PC-3 (cell line): ENCODE data around the gene DYNLL1. TPM values are rescaled to one million over a fixed set of nuclear protein-coding genes. Genes with fewer than 3 reads are reported as not detected.
"Not testable (repeated sequence)": the region's sequence is repeated elsewhere in the genome, so short reads cannot be mapped to it uniquely, and the experiment has no call there.

ENCODE experiments used
- ATAC-seq: fragments of 200-7000 bp; cut with Tn5 transposase; 2 replicates; pipeline ENCODE4 v1.9.1; 2020; ENCODE audit warnings: mild to moderate bottlenecking, moderate library complexity
- BruUV-seq: library from RNA; stranded (reverse); fragments of 400-500 nt; replicated peaks from 2 replicates; lab custom pipeline; 2021; lab: Mats Ljungman, UMichigan
- CTCF ChIA-PET: fragments of 300-600 bp; sonication (Branson Sonifier 250); formaldehyde crosslinking; loops from one replicate; lab custom pipeline; 2022; ENCODE audit warnings: antibody characterized with exemption; lab: Charles Lee
- POLR2A ChIA-PET: fragments of 300-600 bp; sonication (Branson Sonifier 250); formaldehyde crosslinking; loops from one replicate; lab custom pipeline; 2022; ENCODE audit warnings: antibody characterized with exemption; ENCODE audit not compliant: unreplicated experiment; lab: Charles Lee
- DNase-seq: peaks from one replicate; pipeline ENCODE4 v3.0.0-alpha.2; 2015
- H2AFZ ChIP-seq: fragments of 300-600 bp; sonication (generic); 2 replicates; pipeline ENCODE4 v1.6.0; 2016; ENCODE audit warnings: antibody characterized with exemption, low read length
- H3F3A ChIP-seq: fragments of 300-600 bp; sonication (generic); one replicate; pipeline ENCODE4 v1.6.0; 2017; ENCODE audit warnings: antibody characterized with exemption, low read length, control low read depth, mild to moderate bottlenecking; ENCODE audit not compliant: unreplicated experiment
- H3K27ac ChIP-seq: fragments of 300-600 bp; sonication (generic); 2 replicates; pipeline ENCODE4 v1.5.1; 2016; ENCODE audit warnings: mild to moderate bottlenecking, low read length
- H3K27me3 ChIP-seq: fragments of 300-600 bp; sonication (generic); 2 replicates; pipeline ENCODE4 v1.6.1; 2016; ENCODE audit warnings: low read length, mixed read lengths
- H3K36me3 ChIP-seq: fragments of 300-600 bp; sonication (generic); 2 replicates; pipeline ENCODE4 v1.6.1; 2016; ENCODE audit warnings: low read depth, mixed run types, low read length, mixed read lengths
- H3K4me1 ChIP-seq: fragments of 300-600 bp; sonication (generic); 2 replicates; pipeline ENCODE4 v1.5.1; 2016; ENCODE audit warnings: low read length; ENCODE audit not compliant: insufficient read depth
- H3K4me2 ChIP-seq: fragments of 300-600 bp; sonication (generic); 2 replicates; pipeline ENCODE4 v1.6.0; 2016; ENCODE audit warnings: low read length
- H3K4me3 ChIP-seq: fragments of 300-600 bp; sonication (generic); 2 replicates; pipeline ENCODE4 v1.5.1; 2016; ENCODE audit warnings: mild to moderate bottlenecking, low read length, mixed read lengths
- H3K79me2 ChIP-seq: fragments of 300-600 bp; sonication (generic); 2 replicates; pipeline ENCODE4 v1.6.1; 2017; ENCODE audit warnings: low read length, mixed read lengths
- H3K9ac ChIP-seq: fragments of 300-600 bp; sonication (generic); 2 replicates; pipeline ENCODE4 v1.6.0; 2016; ENCODE audit warnings: mild to moderate bottlenecking, low read length
- H3K9me2 ChIP-seq: fragments of 300-600 bp; sonication (generic); replicated peaks from 2 replicates; pipeline ENCODE4 v1.6.1; 2016; ENCODE audit warnings: mixed run types, low read length, mixed read lengths
- H3K9me3 ChIP-seq: fragments of 300-600 bp; sonication (generic); 2 replicates; pipeline ENCODE4 v1.6.1; 2016; ENCODE audit warnings: low read length, mixed read lengths
- H4K20me1 ChIP-seq: fragments of 300-600 bp; sonication (generic); 2 replicates; pipeline ENCODE4 v1.6.1; 2016; ENCODE audit warnings: low read length, mixed read lengths
- EZH2 ChIP-seq: fragments of 300-600 bp; sonication (generic); IDR thresholded peaks from one replicate; pipeline ENCODE4 v1.6.1; 2017; ENCODE audit warnings: antibody characterized with exemption, mild to moderate bottlenecking, low read length; ENCODE audit not compliant: unreplicated experiment
- EZH2phosphoT487 ChIP-seq: fragments of 300-600 bp; sonication (generic); IDR thresholded peaks from 2 replicates; pipeline ENCODE4 v1.6.1; 2018; ENCODE audit warnings: mild to moderate bottlenecking, antibody characterized with exemption, low read length, borderline replicate concordance
- intact Hi-C: fragments of 100-400 bp; cut with micrococcal nuclease; formaldehyde crosslinking; loops from 2 replicates; pipeline ENCODE4 v1.9.0; 2023
- total RNA-seq: library from RNA; depleted of rRNA; stranded (reverse); fragments of >200 nt; gene quantifications from 2 replicates; pipeline ENCODE4 v1.2.3, GENCODE V29; 2014
- TF ChIP-seq, protein P1 (sequence below): fragments of 300-600 bp; sonication (generic); conservative IDR thresholded peaks from 2 replicates; pipeline ENCODE4 v1.5.1; 2017; ENCODE audit warnings: antibody characterized with exemption, low read depth, mild to moderate bottlenecking, low read length

Gene DYNLL1
- total RNA-seq, 1 experiment from 2014 or later = 396 TPM

DNA sequence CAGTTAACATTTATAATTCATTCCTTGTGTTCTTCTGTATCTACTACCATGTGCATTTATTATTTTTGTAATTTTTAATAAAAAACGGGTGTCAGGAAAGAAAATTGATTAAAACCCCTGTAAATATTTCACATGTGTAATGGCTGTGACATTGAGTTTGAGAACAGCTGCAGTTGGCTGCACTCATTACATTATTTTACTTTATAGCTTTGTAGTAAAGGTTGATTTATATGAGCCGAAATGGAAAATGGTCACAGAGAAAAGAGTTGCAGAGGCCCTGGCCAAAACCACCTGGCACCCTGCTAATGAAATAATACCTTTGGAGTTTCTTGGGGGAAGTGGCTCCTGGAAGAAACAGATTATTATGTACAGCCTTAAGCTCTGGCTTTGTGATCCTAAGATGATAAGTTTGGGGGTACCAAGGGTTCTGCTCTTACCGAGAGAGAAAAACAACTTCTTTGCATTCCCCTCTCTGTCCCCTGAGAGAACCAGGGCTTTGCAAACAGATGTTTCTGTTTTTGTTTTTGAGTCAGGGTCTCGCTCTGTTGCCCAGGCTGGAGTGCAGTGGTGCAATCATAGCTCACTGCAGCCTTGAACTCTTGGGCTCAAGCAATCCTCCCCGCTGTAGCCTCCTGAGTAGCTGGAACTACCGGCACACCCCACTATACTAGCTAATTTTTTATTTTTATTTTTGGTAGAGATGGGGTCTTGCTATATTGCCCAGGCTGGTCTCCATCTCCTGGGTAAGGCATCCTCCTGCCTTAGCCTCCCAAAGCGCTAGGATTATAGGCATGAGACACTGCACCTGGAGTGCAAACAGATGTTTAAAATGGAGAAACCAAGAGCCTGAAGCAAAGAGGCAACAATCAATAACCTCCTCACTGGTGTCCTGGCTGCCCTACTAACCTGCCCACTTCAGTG is 9.7 kb upstream of the DYNLL1 start:
- Histone ChIP-seq H3K36me3 (no peaks in the 10 kb centered on the region), H3K27me3 (no peaks in the 10 kb centered on the region), H2AFZ (no peak overlapping the region), H3K4me1 (peaks cover 16% of the 10 kb centered on the region), H4K20me1 (no peaks in the 10 kb centered on the region), H3K9ac (no peak overlapping the region), H3K9me2 (no peaks in the 10 kb centered on the region), H3K79me2 (no peaks in the 10 kb centered on the region), H3K9me3 (no peaks in the 10 kb centered on the region), H3K4me3 (no peak overlapping the region), H3K27ac (no peak overlapping the region), H3K4me2 (no peak overlapping the region), H3F3A (no peaks in the 10 kb centered on the region)
- DNase-seq = no peak
- no peak for ATAC-seq
- no TSS peak for BruUV-seq
- CTCF ChIA-PET = no interaction called here
- TF ChIP-seq EZH2phosphoT487 (no peak), EZH2 (no peak)
- TF ChIP-seq, protein P1, sequence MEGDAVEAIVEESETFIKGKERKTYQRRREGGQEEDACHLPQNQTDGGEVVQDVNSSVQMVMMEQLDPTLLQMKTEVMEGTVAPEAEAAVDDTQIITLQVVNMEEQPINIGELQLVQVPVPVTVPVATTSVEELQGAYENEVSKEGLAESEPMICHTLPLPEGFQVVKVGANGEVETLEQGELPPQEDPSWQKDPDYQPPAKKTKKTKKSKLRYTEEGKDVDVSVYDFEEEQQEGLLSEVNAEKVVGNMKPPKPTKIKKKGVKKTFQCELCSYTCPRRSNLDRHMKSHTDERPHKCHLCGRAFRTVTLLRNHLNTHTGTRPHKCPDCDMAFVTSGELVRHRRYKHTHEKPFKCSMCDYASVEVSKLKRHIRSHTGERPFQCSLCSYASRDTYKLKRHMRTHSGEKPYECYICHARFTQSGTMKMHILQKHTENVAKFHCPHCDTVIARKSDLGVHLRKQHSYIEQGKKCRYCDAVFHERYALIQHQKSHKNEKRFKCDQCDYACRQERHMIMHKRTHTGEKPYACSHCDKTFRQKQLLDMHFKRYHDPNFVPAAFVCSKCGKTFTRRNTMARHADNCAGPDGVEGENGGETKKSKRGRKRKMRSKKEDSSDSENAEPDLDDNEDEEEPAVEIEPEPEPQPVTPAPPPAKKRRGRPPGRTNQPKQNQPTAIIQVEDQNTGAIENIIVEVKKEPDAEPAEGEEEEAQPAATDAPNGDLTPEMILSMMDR = no peak
- intact Hi-C loops = no loop called here
- POLR2A ChIA-PET = no interaction called here

- ATAC-seq, intact Hi-C loops, H3K9me2 ChIP-seq, BruUV-seq, H3F3A ChIP-seq, H3K27me3 ChIP-seq, DNase-seq, H3K27ac ChIP-seq, H2AFZ ChIP-seq, POLR2A ChIA-PET, CTCF ChIA-PET, H3K4me3 ChIP-seq, H3K9me3 ChIP-seq, H3K36me3 ChIP-seq, H3K9ac ChIP-seq, H4K20me1 ChIP-seq, H3K79me2 ChIP-seq, H3K4me2 ChIP-seq: not testable (repeated sequence)
- peaks cover 13% of the 10 kb centered on the region for H3K4me1 ChIP-seq
Observed at GRCh38 chr12:120487552-120487951, 8.4 kb upstream of the DYNLL1 start.

GRCh38 chr12:120488057-120488640 is 7.8 kb upstream of the DYNLL1 start:
- no peaks in the 10 kb centered on the region for H3K9me2 ChIP-seq
- intact Hi-C loops = no loop called here
- no peaks in the 10 kb centered on the region for H3K9me3 ChIP-seq
- ATAC-seq (no peak), DNase-seq (no peak)
- no peak overlapping the region for H3K9ac ChIP-seq
- no peak overlapping the region for H3K4me2 ChIP-seq
- H3K79me2 ChIP-seq = no peaks in the 10 kb centered on the region
- H3K27me3 ChIP-seq = no peaks in the 10 kb centered on the region
- H4K20me1 ChIP-seq = no peaks in the 10 kb centered on the region
- no peaks in the 10 kb centered on the region for H3K36me3 ChIP-seq
- no peak overlapping the region for H2AFZ ChIP-seq
- CTCF ChIA-PET = interaction anchor here (0.8 kb wide), 1 partner anchor 18 kb away, joined by 4 read pairs; no protein-coding TSS in a partner anchor
- H3K4me1 ChIP-seq = peaks cover 13% of the 10 kb centered on the region
- no peak overlapping the region for H3K4me3 ChIP-seq
- no TSS peak for BruUV-seq
- TF ChIP-seq EZH2 (no peak), EZH2phosphoT487 (no peak)
- TF ChIP-seq, protein P1 = no peak
- H3F3A ChIP-seq = no peaks in the 10 kb centered on the region
- POLR2A ChIA-PET = no interaction called here
- no peak overlapping the region for H3K27ac ChIP-seq
